Stimulated activated CD4-positive, alpha-beta T cell treated with anti-CD3 and anti-CD28 coated beads, Interleukin-1b, Interleukin-23, amount 100 ng/mL, for 1 hour (primary cell): ENCODE measurements around the gene DNTTIP2.
"Not testable (repeated sequence)": the region's sequence is repeated elsewhere in the genome, so short reads cannot be mapped to it uniquely, and the experiment has no call there.

ENCODE experiments used
- DNase-seq, 2 donors: peaks; one replicate each; pipeline ENCODE4 v3.0.0-alpha.2; 2020; ENCODE audit warnings: low read depth in 2 of 2

Gene DNTTIP2

DNA sequence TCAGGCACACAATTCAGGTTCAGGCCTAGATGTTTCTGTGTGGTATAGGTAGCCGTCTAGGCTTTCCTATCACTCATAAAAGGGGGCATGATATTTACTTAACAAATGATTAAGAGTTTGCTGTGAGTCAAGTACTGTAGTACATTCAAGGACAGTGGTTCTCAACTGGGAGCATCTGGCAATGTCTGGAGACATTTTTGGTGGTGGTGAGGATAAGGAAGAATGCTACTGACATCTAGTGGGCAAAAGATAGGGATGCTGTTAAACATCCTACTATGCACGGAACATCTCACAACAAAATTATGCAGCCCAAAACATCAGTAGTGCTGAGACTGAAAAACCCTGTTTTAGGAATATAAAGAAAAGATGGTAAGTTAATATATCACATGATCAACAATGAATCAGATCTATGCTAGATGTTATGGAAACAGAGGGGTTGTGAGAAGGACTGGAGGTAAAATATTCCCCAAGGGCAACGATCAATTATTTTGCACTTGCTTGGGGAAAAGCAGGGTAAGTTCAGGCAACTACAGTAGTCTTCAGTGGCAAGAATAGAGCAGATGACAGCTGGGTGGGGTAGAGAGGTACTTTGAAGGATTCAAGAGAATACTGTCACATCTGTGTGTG lies 4.9 kb downstream of the DNTTIP2 start:
- DNase-seq, result no peak

- DNase-seq, result no peak
These were observed 7.6 kb downstream of the DNTTIP2 start for GRCh38 chr1:93871366-93871765.

- no peak for DNase-seq
These were observed 9.4 kb downstream of the DNTTIP2 start for GRCh38 chr1:93869653-93870052.

DNA sequence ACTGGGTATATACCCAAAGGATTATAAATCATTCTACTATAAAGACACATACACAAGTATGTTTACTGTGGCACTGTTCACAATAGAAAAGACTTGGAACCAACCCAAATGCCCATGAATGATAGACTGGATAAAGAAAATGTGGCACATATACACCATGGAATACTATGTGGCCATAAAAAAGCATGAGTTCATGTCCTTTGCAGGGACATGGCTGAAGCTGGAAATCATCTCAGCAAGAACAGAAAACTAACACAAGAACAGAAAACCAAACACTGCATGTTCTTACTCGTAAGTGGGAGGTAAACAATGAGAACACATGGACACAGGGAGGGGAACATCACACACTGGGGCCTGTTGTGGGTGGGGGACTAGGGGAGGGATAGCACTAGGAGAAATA lies 10.5 kb downstream of the DNTTIP2 start:
- DNase-seq, result not testable (repeated sequence)

- DNase-seq, result no peak
These were observed 13.8 kb downstream of the DNTTIP2 start for GRCh38 chr1:93865253-93865652.

- no peak for DNase-seq
These were observed 14.8 kb downstream of the DNTTIP2 start for GRCh38 chr1:93864175-93864574.

GRCh38 chr1:93857653-93858052 lies 21.4 kb downstream of the DNTTIP2 start:
- not testable (repeated sequence) for DNase-seq

GRCh38 chr1:93855983-93856382 lies 23.0 kb downstream of the DNTTIP2 start:
- DNase-seq, result not testable (repeated sequence)

DNA sequence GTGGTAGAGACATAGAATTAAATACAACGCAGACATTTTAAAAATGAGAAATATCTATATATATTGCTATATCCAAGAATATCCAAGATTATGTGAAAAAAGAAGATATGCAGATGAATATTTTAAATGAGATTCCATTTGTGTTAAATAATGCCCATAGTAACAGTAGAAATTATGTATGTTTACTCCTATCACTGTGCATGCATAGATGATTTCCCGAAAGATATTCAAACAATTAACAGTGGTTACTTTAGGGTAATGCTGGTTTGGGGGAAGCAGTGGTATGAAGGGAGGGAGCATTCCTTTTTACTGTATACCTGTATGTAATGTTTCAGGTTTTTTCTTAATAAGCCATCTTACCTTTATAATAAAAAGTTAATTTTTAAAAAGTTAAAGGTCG lies 25.1 kb downstream of the DNTTIP2 start:
- DNase-seq, result no peak

DNA sequence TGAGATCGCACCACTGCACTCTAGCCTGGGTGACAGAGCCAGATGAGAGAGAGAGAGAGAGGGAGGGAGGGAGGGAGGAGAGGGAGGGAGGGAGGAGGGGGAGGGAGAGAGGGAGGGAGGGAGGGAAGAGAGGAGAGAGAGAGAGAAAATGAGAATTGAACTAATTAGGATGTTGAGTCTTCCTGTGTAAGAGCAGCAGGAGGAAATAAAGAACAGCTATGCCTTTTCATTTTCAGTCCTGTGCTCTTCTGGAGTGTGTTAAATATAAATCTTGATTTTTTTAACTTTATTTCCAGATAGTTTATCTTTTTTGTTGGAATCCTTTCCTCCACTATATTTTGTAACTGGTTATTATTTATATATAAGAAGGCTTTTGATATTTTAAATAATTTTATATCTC lies 27.1 kb downstream of the DNTTIP2 start:
- no peak for DNase-seq

DNA sequence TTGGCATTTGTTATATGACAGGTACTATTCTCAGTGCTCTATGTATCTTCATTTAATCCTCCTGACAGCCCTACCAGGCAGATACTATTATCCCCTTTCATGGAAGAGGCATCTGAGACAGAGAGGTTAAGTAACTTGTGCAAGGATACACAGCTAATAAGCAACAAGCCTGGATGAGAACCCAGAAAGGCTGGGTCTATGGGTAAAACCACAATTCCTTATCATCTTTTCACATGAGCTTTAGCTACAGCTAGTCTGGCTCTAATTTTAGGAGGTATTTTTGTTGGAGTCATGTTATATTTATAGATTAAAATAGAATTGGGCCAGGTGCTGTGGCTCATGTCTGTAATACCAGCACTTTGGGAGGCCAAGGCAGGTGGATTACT lies 27.7 kb downstream of the DNTTIP2 start:
- no peak for DNase-seq

DNA sequence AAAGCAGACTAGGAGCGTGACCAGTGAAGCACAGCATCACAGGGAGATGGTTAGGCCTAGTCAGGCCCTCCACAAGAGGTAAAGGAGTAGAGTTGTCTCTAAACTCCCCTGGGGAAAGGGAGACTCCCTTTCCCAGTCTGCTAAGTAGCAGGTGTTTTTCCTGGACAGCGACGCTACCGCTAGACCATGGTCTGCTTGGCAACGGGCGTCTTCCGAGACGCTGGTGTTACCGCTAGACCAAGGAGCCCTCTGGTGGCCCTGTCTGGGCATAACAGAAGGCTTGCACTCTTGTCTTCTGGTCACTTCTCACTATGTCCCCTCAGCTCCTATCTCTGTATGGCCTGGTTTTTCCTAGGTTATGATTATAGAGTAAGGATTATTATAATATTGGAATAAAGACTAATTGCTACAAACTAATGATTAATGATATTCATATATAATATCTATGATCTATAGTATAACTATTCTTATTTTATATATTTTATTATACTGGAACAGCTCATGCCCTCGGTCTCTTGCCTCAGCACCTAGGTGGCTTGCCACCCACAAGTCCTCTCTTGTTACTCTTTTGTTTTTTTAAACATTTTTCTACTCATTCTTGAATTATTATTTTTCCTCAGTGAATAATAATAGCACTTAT lies 28.2 kb downstream of the DNTTIP2 start:
- peak in 1 of 2 donors; percentile 28 for DNase-seq

GRCh38 chr1:93848350-93848883 lies 30.6 kb downstream of the DNTTIP2 start:
- DNase-seq, result no peak

- peak; percentile 34 to 35 for DNase-seq
These were observed 31.2 kb downstream of the DNTTIP2 start for GRCh38 chr1:93847811-93848288.

- DNase-seq, result peak; percentile 77 to 87
These were observed 31.8 kb downstream of the DNTTIP2 start for GRCh38 chr1:93846992-93847810.

DNA sequence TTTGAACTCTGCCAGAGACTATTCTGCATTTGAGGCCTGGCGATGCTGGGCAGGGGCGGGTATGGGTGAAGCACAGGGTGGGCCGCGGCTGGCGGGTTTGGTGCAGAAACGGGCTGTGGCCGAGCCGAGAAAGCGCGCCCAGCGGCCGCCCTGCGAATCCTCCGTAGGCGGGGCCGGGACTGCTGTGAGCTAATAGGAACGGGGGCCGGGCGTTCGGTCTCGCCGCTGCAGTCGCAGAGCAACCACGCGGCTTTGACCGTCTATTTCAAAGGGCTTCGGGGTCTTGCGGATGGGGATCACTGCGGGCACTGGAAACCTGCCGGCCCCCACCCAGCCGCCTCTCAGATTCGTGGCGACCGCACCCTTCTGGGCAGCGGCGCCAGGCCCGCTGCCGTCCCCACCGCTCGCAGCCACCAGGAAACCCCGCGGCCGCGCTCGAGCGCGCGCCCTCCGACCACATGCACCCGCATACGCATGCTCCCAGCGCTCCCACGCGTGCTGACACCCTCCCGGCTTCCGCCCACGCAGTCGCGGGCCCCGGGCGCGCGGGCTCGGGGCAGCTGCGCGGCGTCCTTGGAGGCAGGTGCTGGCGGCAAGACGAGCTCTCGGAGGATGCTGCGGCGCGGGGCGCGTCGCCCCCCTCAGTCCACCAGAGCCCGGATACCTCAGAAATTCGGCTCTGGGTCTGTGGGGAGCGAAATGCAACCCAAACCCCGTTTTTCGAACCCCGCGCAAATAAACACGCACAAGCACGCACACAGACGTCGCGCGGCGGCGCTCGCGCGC lies 32.6 kb downstream of the DNTTIP2 start:
- peak; percentile 61 to 66 for DNase-seq

- DNase-seq, result no peak
These were observed 33.3 kb downstream of the DNTTIP2 start for GRCh38 chr1:93845538-93846205.

GRCh38 chr1:93844262-93845045 lies 34.6 kb downstream of the DNTTIP2 start:
- DNase-seq, result no peak

DNA sequence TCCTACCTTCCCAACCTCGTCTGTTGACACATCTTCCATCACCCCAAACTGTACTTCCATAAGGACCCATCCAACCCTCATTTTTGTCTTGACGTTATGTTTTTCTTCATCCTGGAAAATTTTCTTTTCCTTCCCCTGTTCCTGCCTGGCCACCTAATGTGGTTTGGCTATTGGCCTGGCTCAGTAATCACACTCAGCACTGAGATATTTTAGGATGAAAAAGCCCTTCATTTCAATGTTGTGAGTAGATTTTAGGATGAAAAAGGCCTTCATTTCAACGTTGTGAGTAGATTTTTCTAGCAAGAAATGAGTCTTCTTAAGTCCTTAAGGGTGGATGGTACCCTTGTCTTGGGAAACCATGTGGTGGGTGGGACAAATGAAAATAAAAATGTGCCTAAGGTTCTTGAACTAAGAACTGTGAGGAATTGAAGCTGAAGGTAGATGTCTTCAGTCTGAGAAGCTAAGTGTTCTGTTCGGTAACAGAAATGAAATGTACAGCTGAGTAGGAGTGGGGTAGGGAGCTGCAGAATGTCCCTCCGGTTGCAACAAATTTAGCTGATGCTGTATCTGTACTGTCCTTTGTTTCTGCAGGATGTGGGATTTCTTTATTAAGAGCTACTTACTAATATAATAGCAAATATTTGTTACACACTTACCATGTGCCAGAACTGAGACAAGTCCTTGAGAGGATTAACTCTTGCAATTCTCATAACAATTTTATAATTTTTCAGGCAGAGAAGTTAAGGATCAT lies 36.1 kb downstream of the DNTTIP2 start:
- no peak for DNase-seq

GRCh38 chr1:93841771-93842170 lies 37.2 kb downstream of the DNTTIP2 start:
- no peak for DNase-seq
